ACHN (cell line): ENCODE results near the gene ZNF780A.

Source experiments
- DNase-seq: peaks from one replicate; pipeline ENCODE4 v3.0.0-alpha.2; 2015
- in situ Hi-C: cut with HindIII; loops from 2 replicates; pipeline ENCODE4 v1.10.0; 2017; ENCODE audit warnings: low sequenced_read_pairs, low pct_ligation_motif_present, low pct_unique_long_range_greater_than_20kb

ZNF780A gene

GRCh38 chr19:40033989-40034560 is 56.7 kb downstream of the ZNF780A start:
- no peak for DNase-seq
- in situ Hi-C loops = no loop called here

DNA sequence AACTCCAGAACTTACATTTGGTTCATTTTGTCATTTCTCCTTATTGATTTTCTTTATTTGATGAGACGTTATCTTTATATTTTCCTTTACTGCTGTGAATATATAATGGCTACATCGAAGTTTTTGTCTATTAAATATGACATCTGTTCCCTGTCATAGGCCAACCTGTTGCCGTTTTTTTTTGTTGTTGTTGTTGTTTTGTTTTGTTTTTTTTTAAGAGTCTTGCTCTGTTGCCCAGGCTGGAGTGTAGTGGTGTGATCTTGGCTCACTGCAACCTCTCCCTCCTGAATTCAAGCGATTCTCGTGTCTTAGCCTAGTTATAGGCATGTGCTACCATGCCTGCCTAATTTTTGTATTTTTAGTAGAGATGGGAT is 64.2 kb downstream of the ZNF780A start:
- in situ Hi-C loops = no loop called here
- DNase-seq = no peak

- in situ Hi-C loops = no loop called here
- no peak for DNase-seq
These were observed 64.7 kb downstream of the ZNF780A start for GRCh38 chr19:40025938-40026596.

DNA sequence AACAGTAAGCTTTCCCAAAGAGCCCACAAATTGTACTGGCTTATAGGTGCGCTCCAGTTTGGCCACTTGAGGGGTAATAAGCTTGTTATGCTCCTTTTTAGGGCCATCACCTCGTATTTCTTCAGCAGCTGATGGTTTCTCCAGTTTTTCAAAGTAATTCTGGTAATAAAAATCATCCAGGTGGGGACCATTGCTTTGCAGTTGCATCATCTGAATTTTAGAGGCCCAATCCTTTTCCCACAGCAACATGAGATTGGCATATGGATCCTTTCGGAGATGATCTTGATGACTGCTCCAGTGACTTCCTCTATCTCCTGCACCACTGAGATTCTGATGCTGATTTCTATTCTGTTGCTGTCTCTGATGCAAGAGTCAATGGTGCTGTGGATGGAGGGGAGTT is 66.8 kb downstream of the ZNF780A start:
- in situ Hi-C loops = no loop called here
- no peak for DNase-seq
